ENCODE measurements around the gene ST7L. TPM values are rescaled to one million over a fixed set of nuclear protein-coding genes. Genes with fewer than 3 reads are reported as not detected.
"Not testable (repeated sequence)": the region's sequence is repeated elsewhere in the genome, so short reads cannot be mapped to it uniquely, and the experiment has no call there.

The ST7L gene
- total and polyA plus RNA-seq, 2 experiments from 2014 or later = 13.9 to 21.0 TPM

- no peak overlapping the region for H3K9ac ChIP-seq
- TF ChIP-seq EZH2 (IDR thresholded peaks at IDR 0.05; ENCODE audit: insufficient read depth, poor library complexity, severe bottlenecking) (no peak), EZH2phosphoT487 (IDR thresholded peaks at IDR 0.05; ENCODE audit: insufficient read depth, low read depth) (no peak)
- peaks cover 34% of the 10 kb centered on the region for H3K4me1 ChIP-seq (ENCODE audit: insufficient read depth)
- peaks cover 55% of the 10 kb centered on the region for H4K20me1 ChIP-seq (ENCODE audit: insufficient read depth)
- H3K9me2 ChIP-seq (ENCODE audit: insufficient read depth) = no peaks in the 10 kb centered on the region
- DNase-seq = peak; percentile 50
- H3K36me3 ChIP-seq (ENCODE audit: low read depth) = 0 out of 2 replicates have a peak, but pooled peaks cover 5% of the 10 kb centered on the region
- H2AFZ ChIP-seq = no peak overlapping the region
- no peak overlapping the region for H3K27ac ChIP-seq
- H3K79me2 ChIP-seq (ENCODE audit: insufficient read depth) = peaks cover 100% of the 10 kb centered on the region
- in situ Hi-C loops (cut with MboI) = no loop called here
- no peaks in the 10 kb centered on the region for H3K9me3 ChIP-seq (ENCODE audit: low read depth)
- H3K27me3 ChIP-seq (replicated peaks; ENCODE audit: insufficient read depth) = no peaks in the 10 kb centered on the region
- H3F3A ChIP-seq (ENCODE audit: insufficient read depth) = peaks cover 23% of the 10 kb centered on the region
- no peak overlapping the region for H3K4me2 ChIP-seq (ENCODE audit: unreplicated experiment)
- H3K4me3 ChIP-seq = no peak overlapping the region
- 90 to 100% methylated on average over 2 of the region's 2 CpGs for WGBS, 2 experiments (ENCODE audit: low coverage in 1 of 2, low lambda C conversion rate in 2 of 2, missing lambda C conversion rate in 2 of 2)
Observed at GRCh38 chr1:112625696-112626095, 6.8 kb upstream of the ST7L start.

GRCh38 chr1:112624493-112624892, 5.6 kb upstream of the ST7L start:
- in situ Hi-C loops (cut with MboI); DNase-seq; H3K36me3 ChIP-seq (ENCODE audit: low read depth); H2AFZ ChIP-seq; H3K9ac ChIP-seq; H3K9me2 ChIP-seq (ENCODE audit: insufficient read depth); H3K4me3 ChIP-seq; H3K27me3 ChIP-seq (replicated peaks; ENCODE audit: insufficient read depth); H3K9me3 ChIP-seq (ENCODE audit: low read depth); H3K4me2 ChIP-seq (ENCODE audit: unreplicated experiment); H3K27ac ChIP-seq: not testable (repeated sequence)
- peaks cover 25% of the 10 kb centered on the region for H3F3A ChIP-seq (ENCODE audit: insufficient read depth)
- WGBS, 2 experiments (ENCODE audit: low coverage in 1 of 2, low lambda C conversion rate in 2 of 2, missing lambda C conversion rate in 2 of 2) = 95 to 98% methylated on average over 2 to 5 of the region's 5 CpGs
- H3K79me2 ChIP-seq (ENCODE audit: insufficient read depth) = peaks cover 99% of the 10 kb centered on the region
- H3K4me1 ChIP-seq (ENCODE audit: insufficient read depth) = peaks cover 36% of the 10 kb centered on the region
- peaks cover 53% of the 10 kb centered on the region for H4K20me1 ChIP-seq (ENCODE audit: insufficient read depth)

- DNase-seq = no peak
- Histone ChIP-seq H3K36me3 (ENCODE audit: low read depth) (0 out of 2 replicates have a peak, but pooled peaks cover 3% of the 10 kb centered on the region), H3K9ac (peak overlapping the region; percentile 99), H3K9me2 (ENCODE audit: insufficient read depth) (no peaks in the 10 kb centered on the region), H3K4me1 (ENCODE audit: insufficient read depth) (peaks cover 33% of the 10 kb centered on the region), H3K79me2 (ENCODE audit: insufficient read depth) (peaks cover 99% of the 10 kb centered on the region), H3F3A (ENCODE audit: insufficient read depth) (peaks cover 21% of the 10 kb centered on the region), H4K20me1 (ENCODE audit: insufficient read depth) (peaks cover 25% of the 10 kb centered on the region), H3K4me2 (ENCODE audit: unreplicated experiment) (peak overlapping the region; percentile 93), H3K27ac (peak overlapping the region; percentile 97), H3K9me3 (ENCODE audit: low read depth) (no peaks in the 10 kb centered on the region), H3K4me3 (peak overlapping the region; percentile 99), H2AFZ (peak overlapping the region; percentile 89; the same call in 1 of the 2 replicates), H3K27me3 (replicated peaks; ENCODE audit: insufficient read depth) (no peaks in the 10 kb centered on the region)
- 1 to 2% methylated on average over 6 of the region's 6 CpGs for WGBS, 2 experiments (ENCODE audit: low coverage in 1 of 2, low lambda C conversion rate in 2 of 2, missing lambda C conversion rate in 2 of 2)
- in situ Hi-C loops (cut with MboI) = no loop called here
- TF ChIP-seq EZH2 (IDR thresholded peaks at IDR 0.05; ENCODE audit: insufficient read depth, poor library complexity, severe bottlenecking) = no peak
- TF ChIP-seq EZH2phosphoT487 (IDR thresholded peaks at IDR 0.05; ENCODE audit: insufficient read depth, low read depth) = no peak
Observed at GRCh38 chr1:112620377-112620695, 1.4 kb upstream of the ST7L start.

GRCh38 chr1:112619518-112620376, 806 bp upstream of the ST7L start, which contains the start of gene CAPZA1:
Gene CAPZA1, plus strand, starts transcription at chr1:112619832. Its CDS starts 13 bp downstream, at chr1:112619845.
- no peak for TF ChIP-seq EZH2phosphoT487 (IDR thresholded peaks at IDR 0.05; ENCODE audit: insufficient read depth, low read depth)
- TF ChIP-seq EZH2 (IDR thresholded peaks at IDR 0.05; ENCODE audit: insufficient read depth, poor library complexity, severe bottlenecking) = no peak
- peak; percentile 98 for DNase-seq
- peaks cover 20% of the 10 kb centered on the region for H4K20me1 ChIP-seq (ENCODE audit: insufficient read depth)
- peaks cover 31% of the 10 kb centered on the region for H3K4me1 ChIP-seq (ENCODE audit: insufficient read depth)
- in situ Hi-C loops (cut with MboI) = loop anchor here (10.0 kb wide), 1 partner anchor 225 kb away; the partner anchor contains the start of gene CTTNBP2NL
- peak within 1 kb of the TSS; percentile 97 for H3K27ac ChIP-seq
- peak within 1 kb of the TSS; percentile 98 for H3K4me2 ChIP-seq (ENCODE audit: unreplicated experiment)
- 0 out of 2 replicates have a peak, but pooled peaks cover 3% of the 10 kb centered on the region for H3K36me3 ChIP-seq (ENCODE audit: low read depth)
- H3K9me2 ChIP-seq (ENCODE audit: insufficient read depth) = no peaks in the 10 kb centered on the region
- peaks cover 17% of the 10 kb centered on the region; the same call in 1 of the 2 replicates for H3F3A ChIP-seq (ENCODE audit: insufficient read depth)
- H3K4me3 ChIP-seq = peak within 1 kb of the TSS; percentile 99
- H3K27me3 ChIP-seq (replicated peaks; ENCODE audit: insufficient read depth) = no peaks in the 10 kb centered on the region
- peak within 1 kb of the TSS; percentile 99 for H3K9ac ChIP-seq
- 1 to 2% methylated on average over 45 to 49 of the region's 50 CpGs for WGBS, 2 experiments (ENCODE audit: low coverage in 1 of 2, low lambda C conversion rate in 2 of 2, missing lambda C conversion rate in 2 of 2)
- H3K79me2 ChIP-seq (ENCODE audit: insufficient read depth) = peaks cover 98% of the 10 kb centered on the region
- H2AFZ ChIP-seq = peak within 1 kb of the TSS; percentile 89
- H3K9me3 ChIP-seq (ENCODE audit: low read depth) = no peaks in the 10 kb centered on the region

All from GM23248 (cell line).